OCI-LY3 (cell line): ENCODE measurements around the gene AASS.
"Not testable (repeated sequence)": the region's sequence is repeated elsewhere in the genome, so short reads cannot be mapped to it uniquely, and the experiment has no call there.

ENCODE experiments used
- H2AFZ ChIP-seq: fragments of 200-600, 300-600 bp; shearing (Covaris generic); 2 replicates; pipeline ENCODE4 v1.6.0; 2014; ENCODE audit warnings: antibody characterized with exemption, low read depth, low read length
- H3K27ac ChIP-seq: fragments of 200-600, 300-600 bp; sonication (generic); 2 replicates; pipeline ENCODE4 v1.5.1; 2014; ENCODE audit warnings: mild to moderate bottlenecking, low read length, moderate library complexity, mixed read lengths
- H3K27me3 ChIP-seq: fragments of 200-600, 300-600 bp; sonication (generic); 2 replicates; pipeline ENCODE4 v1.6.1; 2014; ENCODE audit warnings: low read depth, low read length, mixed read lengths
- H3K36me3 ChIP-seq: fragments of 200-600, 300-600 bp; sonication (generic); replicated peaks from 2 replicates; pipeline ENCODE3; 2014; ENCODE audit warnings: low read depth, low read length, mixed read lengths
- H3K4me1 ChIP-seq: fragments of 300-600, 200-600 bp; sonication (generic); 2 replicates; pipeline ENCODE4 v1.6.1; 2014; ENCODE audit warnings: low read length, mixed read lengths
- H3K4me2 ChIP-seq: fragments of 200-600, 300-600 bp; sonication (generic); 2 replicates; pipeline ENCODE4 v1.6.1; 2014; ENCODE audit warnings: low read length, mixed read lengths
- H3K4me3 ChIP-seq: fragments of 300-600, 200-600 bp; sonication (generic); 2 replicates; pipeline ENCODE4 v1.5.1; 2014; ENCODE audit warnings: antibody characterized with exemption, mild to moderate bottlenecking, low read length, moderate library complexity
- H3K79me2 ChIP-seq: fragments of 300-600, 200-600 bp; shearing (Covaris generic); 2 replicates; pipeline ENCODE4 v1.6.1; 2014; ENCODE audit warnings: mild to moderate bottlenecking, low read length, mixed read lengths
- H3K9ac ChIP-seq: fragments of 300-600, 200-600 bp; shearing (Covaris generic); 2 replicates; pipeline ENCODE4 v1.6.0; 2014; ENCODE audit warnings: mild to moderate bottlenecking, low read length, moderate library complexity
- H3K9me3 ChIP-seq: fragments of 200-600, 300-600 bp; shearing (Covaris generic); 2 replicates; pipeline ENCODE4 v1.6.1; 2014; ENCODE audit warnings: low read length, mixed read lengths; ENCODE audit not compliant: insufficient read depth
- H4K20me1 ChIP-seq: fragments of 200-600, 300-600 bp; sonication (generic); 2 replicates; pipeline ENCODE4 v1.6.1; 2016; ENCODE audit warnings: low read length, mixed read lengths; ENCODE audit not compliant: insufficient read depth
- CTCF ChIP-seq: fragments of 200-600, 300-600 bp; sonication (generic); IDR thresholded peaks from 2 replicates; pipeline ENCODE4 v1.5.1; 2014; ENCODE audit warnings: antibody characterized with exemption, low read length, low read depth
- EZH2phosphoT487 ChIP-seq: fragments of 200-600 bp; shearing (Covaris generic); IDR thresholded peaks from 2 replicates; pipeline ENCODE4 v1.6.1; 2018; ENCODE audit warnings: antibody characterized with exemption, mixed run types, low read depth

Gene AASS

GRCh38 chr7:122143751-122144711 is at the start of gene AASS:
TSS of gene AASS (minus strand) at chr7:122144249. CDS start at chr7:122133726, 10,523 bp downstream.
- TF ChIP-seq CTCF (no peak), EZH2phosphoT487 (no peak)
- H3K9me3 ChIP-seq: no peaks in the 10 kb centered on the region
- H3K79me2 ChIP-seq: no peaks in the 10 kb centered on the region
- no peaks in the 10 kb centered on the region for H3K4me1 ChIP-seq
- H3K36me3 ChIP-seq: no peaks in the 10 kb centered on the region
- H3K4me2 ChIP-seq: no peak within 1 kb of the TSS
- H3K4me3 ChIP-seq: no peak within 1 kb of the TSS
- H3K27ac ChIP-seq: no peak within 1 kb of the TSS
- H3K27me3 ChIP-seq: no peaks in the 10 kb centered on the region
- H2AFZ ChIP-seq: no peak within 1 kb of the TSS
- H4K20me1 ChIP-seq: no peaks in the 10 kb centered on the region
- no peak within 1 kb of the TSS for H3K9ac ChIP-seq

GRCh38 chr7:122188785-122189184 is 44.7 kb upstream of the AASS start:
- Histone ChIP-seq H3K4me1 (no peaks in the 10 kb centered on the region), H3K4me3 (no peak overlapping the region), H3K36me3 (no peaks in the 10 kb centered on the region), H2AFZ (no peak overlapping the region), H3K27me3 (no peaks in the 10 kb centered on the region), H3K79me2 (no peaks in the 10 kb centered on the region), H3K4me2 (no peak overlapping the region), H4K20me1 (no peaks in the 10 kb centered on the region), H3K9ac (no peak overlapping the region), H3K9me3 (no peaks in the 10 kb centered on the region), H3K27ac (no peak overlapping the region)
- TF ChIP-seq CTCF: no peak
- no peak for TF ChIP-seq EZH2phosphoT487

- no peaks in the 10 kb centered on the region for H4K20me1 ChIP-seq
- H3K27me3 ChIP-seq: no peaks in the 10 kb centered on the region
- H3K79me2 ChIP-seq: no peaks in the 10 kb centered on the region
- H2AFZ ChIP-seq: no peak overlapping the region
- no peaks in the 10 kb centered on the region for H3K9me3 ChIP-seq
- TF ChIP-seq CTCF: no peak
- TF ChIP-seq EZH2phosphoT487: no peak
- no peak overlapping the region for H3K27ac ChIP-seq
- no peaks in the 10 kb centered on the region for H3K4me1 ChIP-seq
- H3K4me3 ChIP-seq: no peak overlapping the region
- no peak overlapping the region for H3K9ac ChIP-seq
- no peaks in the 10 kb centered on the region for H3K36me3 ChIP-seq
- H3K4me2 ChIP-seq: no peak overlapping the region
Observed at GRCh38 chr7:122183106-122183505, 39.1 kb upstream of the AASS start.

GRCh38 chr7:122182081-122182480 is 38.0 kb upstream of the AASS start:
- H3K9me3 ChIP-seq: no peaks in the 10 kb centered on the region
- no peak overlapping the region for H3K4me2 ChIP-seq
- TF ChIP-seq CTCF (no peak), EZH2phosphoT487 (no peak)
- no peak overlapping the region for H3K27ac ChIP-seq
- H3K9ac ChIP-seq: no peak overlapping the region
- H4K20me1 ChIP-seq: no peaks in the 10 kb centered on the region
- no peaks in the 10 kb centered on the region for H3K79me2 ChIP-seq
- H3K27me3 ChIP-seq: no peaks in the 10 kb centered on the region
- H3K4me1 ChIP-seq: no peaks in the 10 kb centered on the region
- H2AFZ ChIP-seq: no peak overlapping the region
- no peaks in the 10 kb centered on the region for H3K36me3 ChIP-seq
- H3K4me3 ChIP-seq: no peak overlapping the region

DNA sequence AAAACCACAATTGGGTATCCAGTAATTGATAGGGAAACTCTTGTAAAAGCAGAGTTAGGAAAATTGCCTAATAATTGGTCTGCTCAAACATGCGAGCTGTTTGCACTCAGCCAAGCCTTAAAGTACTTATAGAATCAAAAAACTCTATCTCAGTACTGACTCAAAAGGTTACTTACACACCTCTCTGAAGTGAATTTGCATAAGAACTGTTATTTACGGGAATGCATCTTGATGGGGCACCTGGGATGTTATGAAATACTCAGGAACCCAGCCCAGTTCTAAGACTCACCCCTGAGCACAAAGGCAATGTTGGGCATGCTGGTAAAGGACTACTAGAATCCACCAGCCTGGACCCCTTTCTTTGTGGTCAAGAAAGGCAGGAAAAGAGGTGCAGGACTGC is 28.1 kb upstream of the AASS start:
- H3K4me2 ChIP-seq, H3K27ac ChIP-seq, H3K27me3 ChIP-seq, H2AFZ ChIP-seq, H3K4me3 ChIP-seq, H3K79me2 ChIP-seq, H3K4me1 ChIP-seq, H4K20me1 ChIP-seq, H3K9ac ChIP-seq, H3K9me3 ChIP-seq, H3K36me3 ChIP-seq: not testable (repeated sequence)
